ENCODE measurements around the gene GPX6.

The GPX6 gene

DNA sequence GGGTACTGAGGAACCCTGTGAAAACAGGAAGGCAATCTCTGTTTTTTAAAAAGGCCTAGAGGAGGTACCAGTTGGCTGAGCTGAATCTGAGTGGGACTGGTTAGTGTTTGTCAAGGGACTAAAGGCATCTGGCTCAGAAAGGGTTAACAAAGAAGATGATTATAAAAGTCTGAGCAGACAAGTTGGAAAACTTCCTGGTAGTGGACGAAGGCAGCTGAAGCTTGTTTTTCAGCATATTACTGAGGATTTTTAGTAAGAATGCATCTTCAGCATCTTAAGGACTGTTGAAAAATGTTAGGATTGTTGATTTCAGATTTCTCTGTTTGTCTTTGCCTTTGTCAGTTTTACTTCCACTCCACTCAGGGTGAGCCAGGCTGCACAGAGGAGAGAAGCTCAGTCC lies 15.2 kb upstream of the GPX6 start:
- ATAC-seq = no peak
- TF ChIP-seq ZFP30 (CRISPR knock-in tag; IDR thresholded peaks at IDR 0.05) = no peak

DNA sequence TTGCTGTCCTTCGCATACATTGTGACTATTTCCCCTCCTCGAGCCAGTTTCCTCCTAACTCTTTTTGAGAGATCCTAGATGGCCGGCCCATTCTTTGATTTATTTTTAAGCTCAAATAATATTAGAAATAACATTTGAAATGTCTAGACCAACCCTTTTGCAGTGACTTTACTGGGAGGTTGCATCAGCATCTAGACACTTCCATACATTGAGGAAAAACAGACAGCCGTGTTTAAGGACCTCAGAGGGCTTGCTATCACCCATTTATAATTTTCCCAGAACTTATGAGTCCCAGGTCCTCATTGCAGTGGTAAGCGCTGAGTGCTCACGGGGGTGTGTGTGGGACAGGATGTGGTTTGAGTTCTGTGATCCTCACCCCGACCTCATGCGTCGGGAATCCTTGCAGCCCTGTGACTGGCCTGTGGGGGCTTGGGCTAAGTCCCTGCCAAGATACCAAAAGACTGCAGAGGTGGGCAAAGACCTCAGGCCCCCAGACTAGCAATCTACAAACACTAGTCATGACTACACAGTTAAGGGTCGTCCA lies 10.0 kb upstream of the GPX6 start, which contains the start of gene GPX5:
TSS of gene GPX5 (plus strand) at position 386 of the 544 bp plus-strand sequence. CDS start at position 519, 133 bp downstream.
- no peak for ATAC-seq
- TF ChIP-seq ISL1 (CRISPR knock-in tag; IDR thresholded peaks at IDR 0.05) (no peak), ZNF70 (CRISPR knock-in tag; IDR thresholded peaks at IDR 0.05) (no peak), ZC3H10 (CRISPR knock-in tag; IDR thresholded peaks at IDR 0.05) (no peak), ZNF8 (CRISPR knock-in tag; IDR thresholded peaks at IDR 0.05) (no peak), CSDC2 (CRISPR knock-in tag; IDR thresholded peaks at IDR 0.05) (no peak), ARNTL (CRISPR knock-in tag; IDR thresholded peaks at IDR 0.05; ENCODE audit: borderline replicate concordance, low read depth) (no peak), ZFP3 (CRISPR knock-in tag; IDR thresholded peaks at IDR 0.05) (no peak), RARB (CRISPR knock-in tag; IDR thresholded peaks at IDR 0.05) (no peak), TOX (CRISPR knock-in tag; IDR thresholded peaks at IDR 0.05; ENCODE audit: borderline replicate concordance) (no peak), BACH2 (CRISPR knock-in tag; IDR thresholded peaks at IDR 0.05; ENCODE audit: borderline replicate concordance) (no peak), SNAI2 (CRISPR knock-in tag; IDR thresholded peaks at IDR 0.05) (no peak), PPARA (CRISPR knock-in tag; IDR thresholded peaks at IDR 0.05; ENCODE audit: borderline replicate concordance) (no peak), OSR1 (CRISPR knock-in tag; IDR thresholded peaks at IDR 0.05) (no peak)
- TF ChIP-seq, protein P1, sequence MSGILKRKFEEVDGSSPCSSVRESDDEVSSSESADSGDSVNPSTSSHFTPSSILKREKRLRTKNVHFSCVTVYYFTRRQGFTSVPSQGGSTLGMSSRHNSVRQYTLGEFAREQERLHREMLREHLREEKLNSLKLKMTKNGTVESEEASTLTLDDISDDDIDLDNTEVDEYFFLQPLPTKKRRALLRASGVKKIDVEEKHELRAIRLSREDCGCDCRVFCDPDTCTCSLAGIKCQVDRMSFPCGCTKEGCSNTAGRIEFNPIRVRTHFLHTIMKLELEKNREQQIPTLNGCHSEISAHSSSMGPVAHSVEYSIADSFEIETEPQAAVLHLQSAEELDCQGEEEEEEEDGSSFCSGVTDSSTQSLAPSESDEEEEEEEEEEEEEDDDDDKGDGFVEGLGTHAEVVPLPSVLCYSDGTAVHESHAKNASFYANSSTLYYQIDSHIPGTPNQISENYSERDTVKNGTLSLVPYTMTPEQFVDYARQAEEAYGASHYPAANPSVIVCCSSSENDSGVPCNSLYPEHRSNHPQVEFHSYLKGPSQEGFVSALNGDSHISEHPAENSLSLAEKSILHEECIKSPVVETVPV (CRISPR knock-in tag; IDR thresholded peaks at IDR 0.05) = no peak
- TF ChIP-seq, protein P2, sequence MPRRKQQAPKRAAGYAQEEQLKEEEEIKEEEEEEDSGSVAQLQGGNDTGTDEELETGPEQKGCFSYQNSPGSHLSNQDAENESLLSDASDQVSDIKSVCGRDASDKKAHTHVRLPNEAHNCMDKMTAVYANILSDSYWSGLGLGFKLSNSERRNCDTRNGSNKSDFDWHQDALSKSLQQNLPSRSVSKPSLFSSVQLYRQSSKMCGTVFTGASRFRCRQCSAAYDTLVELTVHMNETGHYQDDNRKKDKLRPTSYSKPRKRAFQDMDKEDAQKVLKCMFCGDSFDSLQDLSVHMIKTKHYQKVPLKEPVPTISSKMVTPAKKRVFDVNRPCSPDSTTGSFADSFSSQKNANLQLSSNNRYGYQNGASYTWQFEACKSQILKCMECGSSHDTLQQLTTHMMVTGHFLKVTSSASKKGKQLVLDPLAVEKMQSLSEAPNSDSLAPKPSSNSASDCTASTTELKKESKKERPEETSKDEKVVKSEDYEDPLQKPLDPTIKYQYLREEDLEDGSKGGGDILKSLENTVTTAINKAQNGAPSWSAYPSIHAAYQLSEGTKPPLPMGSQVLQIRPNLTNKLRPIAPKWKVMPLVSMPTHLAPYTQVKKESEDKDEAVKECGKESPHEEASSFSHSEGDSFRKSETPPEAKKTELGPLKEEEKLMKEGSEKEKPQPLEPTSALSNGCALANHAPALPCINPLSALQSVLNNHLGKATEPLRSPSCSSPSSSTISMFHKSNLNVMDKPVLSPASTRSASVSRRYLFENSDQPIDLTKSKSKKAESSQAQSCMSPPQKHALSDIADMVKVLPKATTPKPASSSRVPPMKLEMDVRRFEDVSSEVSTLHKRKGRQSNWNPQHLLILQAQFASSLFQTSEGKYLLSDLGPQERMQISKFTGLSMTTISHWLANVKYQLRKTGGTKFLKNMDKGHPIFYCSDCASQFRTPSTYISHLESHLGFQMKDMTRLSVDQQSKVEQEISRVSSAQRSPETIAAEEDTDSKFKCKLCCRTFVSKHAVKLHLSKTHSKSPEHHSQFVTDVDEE (CRISPR knock-in tag; IDR thresholded peaks at IDR 0.05) = no peak
- TF ChIP-seq, protein P3, sequence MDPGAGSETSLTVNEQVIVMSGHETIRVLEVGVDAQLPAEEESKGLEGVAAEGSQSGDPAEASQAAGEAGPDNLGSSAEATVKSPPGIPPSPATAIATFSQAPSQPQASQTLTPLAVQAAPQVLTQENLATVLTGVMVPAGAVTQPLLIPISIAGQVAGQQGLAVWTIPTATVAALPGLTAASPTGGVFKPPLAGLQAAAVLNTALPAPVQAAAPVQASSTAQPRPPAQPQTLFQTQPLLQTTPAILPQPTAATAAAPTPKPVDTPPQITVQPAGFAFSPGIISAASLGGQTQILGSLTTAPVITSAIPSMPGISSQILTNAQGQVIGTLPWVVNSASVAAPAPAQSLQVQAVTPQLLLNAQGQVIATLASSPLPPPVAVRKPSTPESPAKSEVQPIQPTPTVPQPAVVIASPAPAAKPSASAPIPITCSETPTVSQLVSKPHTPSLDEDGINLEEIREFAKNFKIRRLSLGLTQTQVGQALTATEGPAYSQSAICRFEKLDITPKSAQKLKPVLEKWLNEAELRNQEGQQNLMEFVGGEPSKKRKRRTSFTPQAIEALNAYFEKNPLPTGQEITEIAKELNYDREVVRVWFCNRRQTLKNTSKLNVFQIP (CRISPR knock-in tag; IDR thresholded peaks at IDR 0.05; ENCODE audit: borderline replicate concordance, low read depth) = no peak

DNA sequence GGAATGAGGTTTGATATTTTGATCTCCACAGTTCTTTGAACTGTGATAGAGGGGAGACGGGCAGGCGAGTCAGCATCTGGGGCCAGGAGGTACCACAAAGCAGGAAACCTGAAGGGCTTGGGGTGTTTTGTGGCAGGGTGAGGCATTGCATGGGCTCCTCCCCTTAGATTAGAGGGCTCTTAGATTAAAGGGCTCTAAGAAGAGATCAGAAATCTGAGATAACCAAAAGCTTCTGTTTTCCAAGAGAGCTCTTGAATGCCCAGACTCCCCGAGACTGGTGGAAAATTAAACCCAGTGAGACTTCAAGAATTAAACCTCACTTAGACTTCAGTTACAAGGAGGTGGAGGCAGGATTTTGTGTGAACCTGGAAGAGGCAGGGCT lies 7.6 kb upstream of the GPX6 start:
- no peak for TF ChIP-seq ZNF8 (CRISPR knock-in tag; IDR thresholded peaks at IDR 0.05)
- TF ChIP-seq GLIS3 (CRISPR knock-in tag; IDR thresholded peaks at IDR 0.05) = no peak
- no peak for TF ChIP-seq ZNF565 (CRISPR knock-in tag; conservative IDR thresholded peaks at IDR 0.05; ENCODE audit: low read depth)
- no peak for TF ChIP-seq RARB (CRISPR knock-in tag; IDR thresholded peaks at IDR 0.05)
- ATAC-seq = no peak

DNA sequence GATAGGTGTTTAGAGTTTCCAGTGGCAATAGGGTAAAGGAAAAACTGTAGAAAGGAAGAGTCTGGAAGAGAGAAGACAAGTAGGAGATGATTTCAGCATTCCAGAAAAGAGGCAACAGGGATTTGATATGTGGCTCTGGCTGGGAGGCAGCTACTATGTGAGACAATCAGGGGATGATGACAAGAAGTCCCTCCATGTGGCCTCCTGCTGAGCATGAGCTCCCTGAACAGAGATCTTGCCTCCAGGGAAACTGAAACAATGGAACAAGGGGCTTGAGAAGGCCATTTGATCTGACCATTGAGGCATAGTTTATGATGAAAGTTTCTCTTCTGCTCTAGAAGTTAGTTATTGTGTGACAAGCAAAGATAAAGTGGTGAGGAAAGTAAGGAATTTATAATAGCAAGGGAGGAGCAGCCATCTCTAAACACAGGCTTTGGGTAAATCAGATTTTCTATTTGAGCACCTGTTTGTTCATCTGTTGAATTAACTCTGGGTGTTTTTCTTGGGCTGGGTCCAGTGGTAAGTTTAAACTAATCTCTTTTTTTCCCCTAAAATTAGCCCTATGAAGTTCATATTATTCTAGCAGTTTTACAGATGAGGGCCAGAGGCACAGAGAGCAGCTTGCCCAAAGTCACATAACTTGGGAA lies 7.1 kb upstream of the GPX6 start:
- ATAC-seq = no peak
- TF ChIP-seq GLIS3 (CRISPR knock-in tag; IDR thresholded peaks at IDR 0.05) (no peak), BACH2 (CRISPR knock-in tag; IDR thresholded peaks at IDR 0.05; ENCODE audit: borderline replicate concordance) (no peak), CSDC2 (CRISPR knock-in tag; IDR thresholded peaks at IDR 0.05) (no peak), RARB (CRISPR knock-in tag; IDR thresholded peaks at IDR 0.05) (no peak), TCF4 (CRISPR knock-in tag; IDR thresholded peaks at IDR 0.05; ENCODE audit: borderline replicate concordance) (no peak), ISL1 (CRISPR knock-in tag; IDR thresholded peaks at IDR 0.05) (no peak), PPARA (CRISPR knock-in tag; IDR thresholded peaks at IDR 0.05; ENCODE audit: borderline replicate concordance) (no peak)
- TF ChIP-seq, protein P2 (CRISPR knock-in tag; IDR thresholded peaks at IDR 0.05) = no peak
